Common myeloid progenitor, CD34-positive (primary cell): Measurements from ENCODE around the gene PAGE1.

Source experiments
- CTCF ChIA-PET: fragments of 350-600 bp; sonication (Branson Sonifier 250); formaldehyde crosslinking; loops from one replicate; lab custom pipeline; 2021; ENCODE audit warnings: antibody characterized with exemption; lab: Charles Lee
- POLR2A ChIA-PET: fragments of 350-600 bp; sonication (Branson Sonifier 250); formaldehyde crosslinking; loops from one replicate; lab custom pipeline; 2021; ENCODE audit warnings: antibody characterized with exemption; lab: Charles Lee
- DNase-seq, 3 donors: peaks; one replicate each; pipeline versions ENCODE4 v3.0.0 to v3.0.0-alpha.2; 2013
- H3K27ac ChIP-seq, 2 experiments: 1 replicate in 1 of 2; 2 replicates in 1 of 2; pipeline ENCODE4 v1.7.0; 2013; ENCODE audit warnings: inconsistent platforms in 2 of 2, low read length in 2 of 2, mild to moderate bottlenecking in 2 of 2, low read depth in 1 of 2, moderate library complexity in 1 of 2; ENCODE audit not compliant: severe bottlenecking in 2 of 2, insufficient read depth in 1 of 2, poor library complexity in 1 of 2
- H3K27me3 ChIP-seq, 5 experiments: replicated peaks in 2 of 5; 1 replicate in 3 of 5; 2 replicates in 2 of 5; pipeline versions ENCODE4 v1.6.1 to v1.7.0; 2013; ENCODE audit warnings: low read length in 4 of 5, mild to moderate bottlenecking in 2 of 5, moderate library complexity in 2 of 5, inconsistent platforms in 1 of 5; ENCODE audit not compliant: insufficient read depth in 5 of 5, control insufficient read depth in 4 of 5
- H3K36me3 ChIP-seq, 4 experiments: 1 replicate in 2 of 4; 2 replicates in 2 of 4; pipeline versions ENCODE4 v1.6.1 to v1.7.0; 2013; ENCODE audit warnings: low read length in 3 of 4, control low read depth in 1 of 4, mild to moderate bottlenecking in 1 of 4; ENCODE audit not compliant: control insufficient read depth in 4 of 4, insufficient read depth in 4 of 4
- H3K4me1 ChIP-seq, 4 experiments: 1 replicate in 3 of 4; 2 replicates in 1 of 4; pipeline versions ENCODE4 v1.6.1 to v1.7.1; 2013; ENCODE audit warnings: low read length in 3 of 4, mild to moderate bottlenecking in 3 of 4, control low read depth in 1 of 4, inconsistent platforms in 1 of 4, moderate library complexity in 1 of 4; ENCODE audit not compliant: control insufficient read depth in 4 of 4, insufficient read depth in 4 of 4; ENCODE audit errors: control extremely low read depth in 1 of 4
- H3K4me3 ChIP-seq, 7 experiments: 1 replicate in 4 of 7; 2 replicates in 3 of 7; pipeline versions ENCODE4 v1.5.1 to v1.7.0; 2013; ENCODE audit warnings: mild to moderate bottlenecking in 7 of 7, low read length in 6 of 7, moderate library complexity in 6 of 7, inconsistent platforms in 2 of 7, low read depth in 2 of 7, control low read depth in 1 of 7; ENCODE audit not compliant: insufficient read depth in 4 of 7, control insufficient read depth in 1 of 7; ENCODE audit errors: extremely low read depth in 1 of 7
- H3K9me3 ChIP-seq, 5 experiments: 1 replicate in 4 of 5; 2 replicates in 1 of 5; pipeline versions ENCODE4 v1.6.1 to v1.7.1; 2013; ENCODE audit warnings: low read length in 4 of 5, mild to moderate bottlenecking in 2 of 5, inconsistent platforms in 1 of 5, low read depth in 1 of 5, moderate library complexity in 1 of 5; ENCODE audit not compliant: control insufficient read depth in 4 of 5, insufficient read depth in 2 of 5; ENCODE audit errors: control extremely low read depth in 1 of 5
- WGBS: methylation state at CpG from one replicate; pipeline ENCODE4 v1.1.5; 2013; ENCODE audit not compliant: insufficient coverage; 5-methylcytosine and 5-hydroxymethylcytosine counted together

PAGE1 gene

GRCh38 chrX:49673394-49673793 lies 22.4 kb downstream of the PAGE1 start:
- ChIA-PET CTCF (no interaction called here), POLR2A (interaction anchor here (0.7 kb wide), 1 partner anchor 1267 kb away, joined by 5 read pairs; no protein-coding TSS in a partner anchor)
- 94% methylated on average over 10 of the region's 12 CpGs for whole genome bisulfite sequencing

GRCh38 chrX:49664824-49665223 lies 31.0 kb downstream of the PAGE1 start:
- no peak for DNase-seq
- Histone ChIP-seq H3K4me3 (no peak overlapping the region), H3K27me3 (no peaks in the 10 kb centered on the region), H3K9me3 (peaks cover 0 to 11% (median 5%) of the 10 kb centered on the region in 5 experiments), H3K36me3 (no peaks in the 10 kb centered on the region), H3K4me1 (no peaks in the 10 kb centered on the region), H3K27ac (no peak overlapping the region)
- ChIA-PET CTCF (no interaction called here), POLR2A (no interaction called here)
- 91% methylated on average over 10 of the region's 10 CpGs for WGBS

More at GRCh38 chrX:49673394-49673793, 22.4 kb downstream of the PAGE1 start:
- DNase-seq: no peak
- Histone ChIP-seq H3K36me3 (no peaks in the 10 kb centered on the region), H3K4me3 (no peak overlapping the region), H3K9me3 (no peaks in the 10 kb centered on the region), H3K27ac (no peak overlapping the region), H3K4me1 (no peaks in the 10 kb centered on the region), H3K27me3 (peaks cover 0 to 3% (median 0%) of the 10 kb centered on the region in 5 experiments)

DNA sequence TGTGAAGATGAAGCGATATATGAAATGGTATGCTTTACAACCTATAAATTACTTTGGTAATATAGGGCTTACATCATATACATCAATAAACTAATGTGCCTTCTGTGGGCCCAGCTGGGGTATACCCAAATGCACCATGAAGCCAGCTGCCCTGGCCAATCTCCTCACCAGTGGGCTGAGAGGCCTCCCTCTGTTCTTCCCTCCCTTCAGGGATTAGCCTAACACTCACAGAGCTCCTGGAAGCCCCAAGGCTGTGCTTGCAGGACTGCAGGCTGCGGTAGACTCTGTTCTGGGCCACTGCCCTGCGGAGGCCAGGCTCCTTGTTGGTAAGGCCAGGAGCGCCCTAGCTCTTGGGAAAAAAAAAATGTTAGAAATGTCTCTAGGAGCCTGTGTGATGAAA lies 33.9 kb downstream of the PAGE1 start:
- WGBS: 84% methylated on average over 3 of the region's 4 CpGs
- Histone ChIP-seq H3K36me3 (no peaks in the 10 kb centered on the region), H3K27me3 (no peaks in the 10 kb centered on the region), H3K4me1 (no peaks in the 10 kb centered on the region), H3K4me3 (no peak overlapping the region), H3K27ac (no peak overlapping the region), H3K9me3 (peaks cover 0 to 2% (median 0%) of the 10 kb centered on the region in 5 experiments)
- no peak for DNase-seq
- POLR2A ChIA-PET: no interaction called here
- CTCF ChIA-PET: no interaction called here

DNA sequence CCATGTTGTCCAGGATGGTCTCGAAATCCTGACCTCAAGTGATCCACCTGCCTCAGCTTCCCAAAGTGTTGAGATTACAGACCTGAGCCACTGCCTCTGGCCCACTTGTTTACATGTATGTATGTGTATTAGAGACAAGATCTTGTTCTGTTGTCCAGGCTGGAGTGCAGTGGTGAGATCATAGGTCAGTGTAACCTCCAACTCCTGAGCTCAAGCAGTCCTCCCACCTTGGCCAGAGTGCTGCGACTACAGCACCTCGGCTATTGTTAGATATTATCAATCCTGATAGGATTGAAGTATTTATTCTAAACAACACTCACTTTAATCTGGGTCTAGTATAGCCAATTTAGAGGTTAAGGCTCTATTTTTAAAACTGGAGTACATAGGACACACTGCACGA lies 36.0 kb downstream of the PAGE1 start:
- DNase-seq: no peak
- H3K36me3 ChIP-seq: no peaks in the 10 kb centered on the region
- no peaks in the 10 kb centered on the region for H3K9me3 ChIP-seq
- no peaks in the 10 kb centered on the region for H3K4me1 ChIP-seq
- H3K27me3 ChIP-seq: no peaks in the 10 kb centered on the region
- WGBS: 62% methylated on average over 2 of the region's 4 CpGs
- H3K4me3 ChIP-seq: no peak overlapping the region
- ChIA-PET POLR2A (no interaction called here), CTCF (no interaction called here)
- no peak overlapping the region for H3K27ac ChIP-seq

DNA sequence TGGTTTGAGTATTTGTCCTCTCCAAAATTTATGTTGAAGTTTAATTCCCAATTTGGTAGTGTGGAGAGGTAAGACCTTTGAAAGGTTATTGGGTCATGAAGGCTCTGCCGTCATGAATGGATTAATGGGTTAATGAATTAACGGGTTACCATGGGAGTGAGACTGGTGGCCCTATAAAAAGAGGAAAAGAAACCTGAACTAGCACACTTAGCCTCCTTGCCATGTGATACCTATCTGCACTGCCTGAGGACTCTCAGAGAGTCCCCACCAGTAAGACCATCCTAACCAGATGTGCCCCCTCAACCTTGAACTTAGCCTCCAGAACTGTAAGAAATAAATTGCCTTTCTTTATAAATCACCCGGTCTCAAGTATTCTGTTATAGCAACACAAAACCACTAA lies 39.3 kb downstream of the PAGE1 start:
- H3K4me1 ChIP-seq: no peaks in the 10 kb centered on the region
- no peaks in the 10 kb centered on the region for H3K36me3 ChIP-seq
- no CpG with 5 or more reads among the region's 3 CpGs for WGBS
- no peaks in the 10 kb centered on the region for H3K27me3 ChIP-seq
- no peaks in the 10 kb centered on the region for H3K9me3 ChIP-seq
- ChIA-PET POLR2A (no interaction called here), CTCF (no interaction called here)
- H3K4me3 ChIP-seq: no peak overlapping the region
- no peak for DNase-seq
- H3K27ac ChIP-seq: no peak overlapping the region

GRCh38 chrX:49644991-49645637 lies 50.7 kb downstream of the PAGE1 start:
- H3K36me3 ChIP-seq: no peaks in the 10 kb centered on the region
- H3K4me1 ChIP-seq: no peaks in the 10 kb centered on the region
- H3K9me3 ChIP-seq: no peaks in the 10 kb centered on the region
- peaks cover 0 to 10% (median 0%) of the 10 kb centered on the region in 5 experiments for H3K27me3 ChIP-seq
- no peak overlapping the region for H3K4me3 ChIP-seq
- ChIA-PET CTCF (no interaction called here), POLR2A (no interaction called here)
- H3K27ac ChIP-seq: no peak overlapping the region
- 86% methylated on average over 7 of the region's 8 CpGs for WGBS
- DNase-seq: no peak
